ENCODE results near the gene NOTCH3. TPM values are rescaled to one million over a fixed set of nuclear protein-coding genes. Genes with fewer than 3 reads are reported as not detected.
A peak's percentile ranks its signal among the peaks of the same experiment; 100 is the strongest.

Gene NOTCH3
- total and polyA plus RNA-seq, 2 donors (not counting 1 experiment from before 2014, with no cell fraction given) = 26.4 to 42.6 TPM

DNA sequence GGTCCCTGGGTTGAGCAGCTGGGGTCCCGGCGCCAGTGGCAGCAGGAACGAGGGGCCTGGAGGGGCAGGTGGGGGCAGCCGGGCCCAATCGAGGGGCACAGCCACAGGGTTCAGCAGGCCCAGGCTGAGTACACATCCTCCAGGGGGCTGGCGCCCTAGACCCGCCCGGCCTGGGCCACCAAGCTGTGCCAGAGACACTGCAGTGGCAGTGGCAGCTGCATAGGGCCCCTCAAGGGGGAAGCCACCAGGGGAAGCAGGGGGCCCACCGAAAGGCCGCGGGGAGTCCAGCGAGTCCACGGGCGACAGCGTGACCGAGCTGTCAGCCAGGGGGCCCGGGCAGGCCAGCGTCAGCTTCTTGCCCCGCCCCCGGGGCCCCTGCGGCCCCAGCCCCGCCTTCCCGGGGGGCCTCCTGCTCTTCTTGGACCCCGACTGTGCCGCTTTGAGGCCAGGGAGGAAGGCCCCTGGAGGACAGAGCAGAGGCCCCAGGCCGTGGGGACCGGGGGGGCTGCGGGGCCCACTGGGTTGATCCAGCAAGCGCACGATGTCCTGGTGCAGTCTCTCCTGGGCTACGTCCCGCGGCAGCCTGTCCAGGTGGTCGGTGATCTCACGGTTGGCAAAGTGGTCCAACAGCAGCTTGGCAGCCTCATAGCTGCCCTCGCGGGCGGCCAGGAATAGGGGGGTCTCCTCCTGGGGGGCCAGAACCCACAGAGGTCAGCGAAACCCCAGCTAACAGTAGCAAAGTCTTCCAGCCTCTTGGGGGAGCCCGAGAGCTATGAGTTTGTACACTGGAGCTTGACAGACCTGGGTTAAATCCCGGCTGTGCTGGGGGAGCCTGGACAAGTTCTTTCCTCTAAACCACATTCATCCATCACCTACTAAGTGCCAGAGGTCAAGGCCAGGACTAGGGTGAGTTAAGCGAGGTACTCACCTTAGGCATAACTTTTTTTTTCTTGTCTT is 39.5 kb downstream of the NOTCH3 start:
- Histone ChIP-seq H3K27me3 (ENCODE audit: control insufficient read depth, insufficient read depth, low read length) (no peaks in the 10 kb centered on the region), H3K4me2 (ENCODE audit: extremely low read depth, insufficient read depth, low read length) (no peak overlapping the region), H2AFZ (ENCODE audit: low read length) (no peak overlapping the region), H3K36me3 (ENCODE audit: control insufficient read depth, insufficient read depth, low read length) (peaks cover 7% of the 10 kb centered on the region), H4K20me1 (ENCODE audit: control insufficient read depth, extremely low read depth, insufficient read depth, low read length) (no peaks in the 10 kb centered on the region), H3K9ac (ENCODE audit: insufficient read depth, low read length) (no peak overlapping the region), H3K9me3 (ENCODE audit: control insufficient read depth, insufficient read depth, low read depth, low read length) (no peaks in the 10 kb centered on the region), H3K4me1 (ENCODE audit: control insufficient read depth, extremely low read depth, insufficient read depth, low read length) (no peaks in the 10 kb centered on the region), H3K79me2 (ENCODE audit: control insufficient read depth, insufficient read depth, low read length) (no peaks in the 10 kb centered on the region), H3K27ac (ENCODE audit: insufficient read depth, low read length) (no peak overlapping the region), H3K4me3 (replicated peaks in 1 of 4; ENCODE audit: control extremely low read depth in 1 of 4, insufficient read depth in 1 of 4, low read depth in 3 of 4, low read length in 4 of 4) (no peak overlapping the region)
- no peak for TF ChIP-seq EZH2 (IDR thresholded peaks at IDR 0.05; ENCODE audit: low read length, missing control alignments)
- TF ChIP-seq, protein P1, sequence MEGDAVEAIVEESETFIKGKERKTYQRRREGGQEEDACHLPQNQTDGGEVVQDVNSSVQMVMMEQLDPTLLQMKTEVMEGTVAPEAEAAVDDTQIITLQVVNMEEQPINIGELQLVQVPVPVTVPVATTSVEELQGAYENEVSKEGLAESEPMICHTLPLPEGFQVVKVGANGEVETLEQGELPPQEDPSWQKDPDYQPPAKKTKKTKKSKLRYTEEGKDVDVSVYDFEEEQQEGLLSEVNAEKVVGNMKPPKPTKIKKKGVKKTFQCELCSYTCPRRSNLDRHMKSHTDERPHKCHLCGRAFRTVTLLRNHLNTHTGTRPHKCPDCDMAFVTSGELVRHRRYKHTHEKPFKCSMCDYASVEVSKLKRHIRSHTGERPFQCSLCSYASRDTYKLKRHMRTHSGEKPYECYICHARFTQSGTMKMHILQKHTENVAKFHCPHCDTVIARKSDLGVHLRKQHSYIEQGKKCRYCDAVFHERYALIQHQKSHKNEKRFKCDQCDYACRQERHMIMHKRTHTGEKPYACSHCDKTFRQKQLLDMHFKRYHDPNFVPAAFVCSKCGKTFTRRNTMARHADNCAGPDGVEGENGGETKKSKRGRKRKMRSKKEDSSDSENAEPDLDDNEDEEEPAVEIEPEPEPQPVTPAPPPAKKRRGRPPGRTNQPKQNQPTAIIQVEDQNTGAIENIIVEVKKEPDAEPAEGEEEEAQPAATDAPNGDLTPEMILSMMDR (conservative IDR thresholded peaks at IDR 0.05 in 1 of 2, IDR thresholded peaks at IDR 0.05 in 1 of 2; ENCODE audit: low read depth in 1 of 2, low read length in 2 of 2) = peak; percentile 25 to 32
- DNase-seq (ENCODE audit: low read depth in 2 of 2) = peak in 1 of 2 donors; percentile 9

DNA sequence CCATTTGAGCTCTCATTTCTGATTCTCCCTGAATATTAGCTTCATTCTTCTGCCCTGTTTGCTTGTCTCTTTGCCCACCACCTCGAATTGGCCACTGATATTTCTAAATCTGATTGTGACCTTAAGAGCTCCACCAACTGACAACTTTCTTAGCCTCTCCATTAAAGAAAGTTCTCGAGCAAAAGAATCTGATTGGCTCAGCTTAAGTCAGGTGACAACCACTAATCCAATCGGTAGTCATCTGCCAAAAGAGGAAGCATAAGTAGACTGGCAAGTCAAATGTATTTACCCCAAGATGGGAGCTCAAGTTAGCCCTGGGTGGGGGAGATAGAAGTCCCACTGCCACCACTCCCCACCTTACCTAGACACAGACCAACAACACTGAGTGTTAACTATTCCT is 41.5 kb downstream of the NOTCH3 start:
- H3K36me3 ChIP-seq (ENCODE audit: control insufficient read depth, insufficient read depth, low read length) = peaks cover 4% of the 10 kb centered on the region
- H4K20me1 ChIP-seq (ENCODE audit: control insufficient read depth, extremely low read depth, insufficient read depth, low read length) = no peaks in the 10 kb centered on the region
- H3K4me3 ChIP-seq (replicated peaks in 1 of 4; ENCODE audit: control extremely low read depth in 1 of 4, insufficient read depth in 1 of 4, low read depth in 3 of 4, low read length in 4 of 4) = no peak overlapping the region
- no peaks in the 10 kb centered on the region for H3K9me3 ChIP-seq (ENCODE audit: control insufficient read depth, insufficient read depth, low read depth, low read length)
- no peak overlapping the region for H3K27ac ChIP-seq (ENCODE audit: insufficient read depth, low read length)
- no peak overlapping the region for H3K4me2 ChIP-seq (ENCODE audit: extremely low read depth, insufficient read depth, low read length)
- peak in 1 of 2 donors; percentile 24 for DNase-seq (ENCODE audit: low read depth in 2 of 2)
- TF ChIP-seq, protein P1 (conservative IDR thresholded peaks at IDR 0.05 in 1 of 2, IDR thresholded peaks at IDR 0.05 in 1 of 2; ENCODE audit: low read depth in 1 of 2, low read length in 2 of 2) = no peak
- TF ChIP-seq EZH2 (IDR thresholded peaks at IDR 0.05; ENCODE audit: low read length, missing control alignments) = no peak
- H3K27me3 ChIP-seq (ENCODE audit: control insufficient read depth, insufficient read depth, low read length) = no peaks in the 10 kb centered on the region
- no peaks in the 10 kb centered on the region for H3K4me1 ChIP-seq (ENCODE audit: control insufficient read depth, extremely low read depth, insufficient read depth, low read length)
- H2AFZ ChIP-seq (ENCODE audit: low read length) = no peak overlapping the region
- H3K9ac ChIP-seq (ENCODE audit: insufficient read depth, low read length) = no peak overlapping the region
- H3K79me2 ChIP-seq (ENCODE audit: control insufficient read depth, insufficient read depth, low read length) = no peaks in the 10 kb centered on the region

DNA sequence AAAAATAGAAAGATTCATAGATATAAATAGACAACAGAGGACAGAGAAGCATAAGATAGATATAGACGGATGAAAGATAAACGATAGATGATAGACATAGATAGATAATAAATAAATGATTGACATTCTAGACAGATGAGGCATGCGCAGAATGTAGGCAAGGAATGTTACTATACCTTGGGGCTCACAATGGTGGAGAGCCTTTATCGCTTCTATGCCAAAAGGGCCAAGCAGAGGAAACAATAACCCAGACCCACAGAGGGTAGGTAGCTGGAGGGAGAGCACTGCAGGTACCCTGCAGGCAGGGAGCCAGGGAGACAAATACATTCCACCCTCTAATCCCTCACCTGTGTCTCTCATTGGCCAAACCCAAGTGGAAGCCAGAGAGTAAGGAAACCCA is 44.4 kb downstream of the NOTCH3 start:
- DNase-seq (ENCODE audit: low read depth in 2 of 2) = no peak
- Histone ChIP-seq H3K9ac (ENCODE audit: insufficient read depth, low read length) (no peak overlapping the region), H2AFZ (ENCODE audit: low read length) (no peak overlapping the region), H3K79me2 (ENCODE audit: control insufficient read depth, insufficient read depth, low read length) (no peaks in the 10 kb centered on the region), H3K9me3 (ENCODE audit: control insufficient read depth, insufficient read depth, low read depth, low read length) (no peaks in the 10 kb centered on the region), H3K4me2 (ENCODE audit: extremely low read depth, insufficient read depth, low read length) (no peak overlapping the region), H3K27ac (ENCODE audit: insufficient read depth, low read length) (no peak overlapping the region), H3K4me1 (ENCODE audit: control insufficient read depth, extremely low read depth, insufficient read depth, low read length) (no peaks in the 10 kb centered on the region), H3K27me3 (ENCODE audit: control insufficient read depth, insufficient read depth, low read length) (no peaks in the 10 kb centered on the region), H4K20me1 (ENCODE audit: control insufficient read depth, extremely low read depth, insufficient read depth, low read length) (no peaks in the 10 kb centered on the region), H3K36me3 (ENCODE audit: control insufficient read depth, insufficient read depth, low read length) (peaks cover under 1% of the 10 kb centered on the region), H3K4me3 (replicated peaks in 1 of 4; ENCODE audit: control extremely low read depth in 1 of 4, insufficient read depth in 1 of 4, low read depth in 3 of 4, low read length in 4 of 4) (no peak overlapping the region)
- TF ChIP-seq, protein P1 (conservative IDR thresholded peaks at IDR 0.05 in 1 of 2, IDR thresholded peaks at IDR 0.05 in 1 of 2; ENCODE audit: low read depth in 1 of 2, low read length in 2 of 2) = no peak
- TF ChIP-seq EZH2 (IDR thresholded peaks at IDR 0.05; ENCODE audit: low read length, missing control alignments) = no peak
